AG09309 (cell line): Measurements from ENCODE around the gene FAM78A.

Source experiments
- DNase-seq: peaks from one replicate; pipeline ENCODE4 v3.0.0-alpha.2; 2010; ENCODE audit warnings: low read depth
- H3K4me3 ChIP-seq: 2 replicates; pipeline ENCODE4 v1.5.1; 2011; ENCODE audit warnings: mild to moderate bottlenecking, low read depth, low read length, moderate library complexity; ENCODE audit not compliant: control insufficient read depth
- CTCF ChIP-seq: IDR thresholded peaks from 2 replicates; pipeline ENCODE4 v1.5.1; 2011; ENCODE audit warnings: mild to moderate bottlenecking, low read depth, low read length, inconsistent platforms; ENCODE audit not compliant: insufficient read depth, control insufficient read depth; ENCODE audit errors: missing control alignments

Gene FAM78A

GRCh38 chr9:131302244-131303075 lies 26.1 kb upstream of the FAM78A start:
- no peak overlapping the region for H3K4me3 ChIP-seq
- DNase-seq: no peak
- no peak for TF ChIP-seq CTCF

- DNase-seq: no peak
- TF ChIP-seq CTCF: no peak
- no peak overlapping the region for H3K4me3 ChIP-seq
These were observed 24.1 kb upstream of the FAM78A start for GRCh38 chr9:131300444-131300843.

- TF ChIP-seq CTCF: no peak
- DNase-seq: no peak
- H3K4me3 ChIP-seq: no peak overlapping the region
These were observed 23.6 kb upstream of the FAM78A start for GRCh38 chr9:131299961-131300347.

- DNase-seq: no peak
- H3K4me3 ChIP-seq: no peak overlapping the region
- TF ChIP-seq CTCF: no peak
These were observed 23.1 kb upstream of the FAM78A start for GRCh38 chr9:131299346-131299960.

GRCh38 chr9:131298816-131299215 lies 22.5 kb upstream of the FAM78A start:
- no peak for TF ChIP-seq CTCF
- no peak overlapping the region for H3K4me3 ChIP-seq
- no peak for DNase-seq

- no peak for TF ChIP-seq CTCF
- no peak overlapping the region for H3K4me3 ChIP-seq
- no peak for DNase-seq
These were observed 22.0 kb upstream of the FAM78A start for GRCh38 chr9:131298341-131298740.
